Pancreas (tissue), 10 donors: Measurements from ENCODE around the gene VWF. TPM values are rescaled to one million over a fixed set of nuclear protein-coding genes. Genes with fewer than 3 reads are reported as not detected.

Source experiments
- ATAC-seq, 4 donors: fragments of 200-7000 bp; cut with Tn5 transposase; one replicate each; pipeline versions ENCODE4 v1.8.0 to v1.9.1; 2020; ENCODE audit warnings: mild to moderate bottlenecking in 4 of 4, moderate library complexity in 4 of 4
- DNase-seq, 6 donors: peaks; one replicate each; pipeline ENCODE4 v3.0.0-alpha.2; 2020
- FAIRE-seq: peaks from 2 replicates; lab custom pipeline; 2012; peaks lifted over from hg19 to GRCh38; lab: Jason Lieb, UNC
- H3K27ac ChIP-seq, 4 donors: fragments of 200-600 bp; sonication (generic); 1 replicate in 3 of 4; 2 replicates in 1 of 4; pipeline versions ENCODE4 v1.5.0 to v1.8.0; 2020
- H3K27me3 ChIP-seq, 4 donors: fragments of 200-600 bp; one replicate each; pipeline ENCODE4 v1.8.0; 2021
- H3K36me3 ChIP-seq, 3 donors: fragments of 200-600 bp; sonication (generic) in 1 of 3; one replicate each; pipeline versions ENCODE4 v1.5.0 to v1.8.0; 2020 to 2021
- H3K4me1 ChIP-seq, 3 donors: fragments of 200-600 bp; one replicate each; pipeline ENCODE4 v1.8.0; 2021
- H3K4me3 ChIP-seq, 4 donors: fragments of 200-600 bp; sonication (generic) in 2 of 4; one replicate each; pipeline versions ENCODE4 v1.5.0 to v1.8.0; 2020 to 2021
- H3K9me3 ChIP-seq, 4 donors: fragments of 200-600 bp; one replicate each; pipeline ENCODE4 v1.8.0; 2021
- WGBS, 2 donors: extraction: QIAGEN DNeasy Blood & Tissue Kit; methylation state at CpG; one replicate each; pipeline ENCODE4 v1.1.7; 2013; 5-methylcytosine and 5-hydroxymethylcytosine counted together
- intact Hi-C, 3 donors: fragments of 100-400 bp; cut with DNase I; formaldehyde crosslinking; loops; one replicate each; pipeline versions ENCODE4 v1.11.1 to v1.14.2; 2022
- polyA plus RNA-seq, 2 donors: library from polyadenylated mRNA; stranded (reverse); fragments of 200-250 nt; gene quantifications; one replicate each; pipeline ENCODE4 v1.2.3, GENCODE V29; 2013
- total RNA-seq, 6 donors: library from RNA; stranded (reverse); fragmentation: NEBNext Ultra II Directional in 4 of 6; extraction: Animal tissue kit (Norgen Biotek cat#: 25700) in 4 of 6; gene quantifications; one replicate each; pipeline versions ENCODE4 v1.2.1 to v1.2.4, GENCODE V29; 2021 to 2023
- TF ChIP-seq, protein P1 (sequence below), 4 donors: fragments of 200-600 bp; sonication (generic) in 3 of 4; IDR thresholded peaks; one replicate each; pipeline versions ENCODE4 v1.5.0 to v1.8.0; 2021; ENCODE audit warnings: antibody characterized with exemption in 4 of 4
- donor health status: healthy with polysubstance abuse.
- donor health status: DM: no; HTN: no; CAD: no; lungs with moderate emphysema.
- donor health status: DM: no; HTN: no; CAD: no.
- donor health status: control.
- donor health status: control.
- donor health status: Bipolar disorder and iron deficiency.
- donor health status: DM: yes; HTN: yes; CAD: no.
- donor health status: DM: no; HTN: no; CAD: no.
- donor health status: DM: no; HTN: no; CAD: no.
- donor health status: DM: yes; HTN: yes; CAD: no.

Gene VWF
- total and polyA plus RNA-seq, 8 donors: 15.9 to 53.1 (median 29.1) TPM

DNA sequence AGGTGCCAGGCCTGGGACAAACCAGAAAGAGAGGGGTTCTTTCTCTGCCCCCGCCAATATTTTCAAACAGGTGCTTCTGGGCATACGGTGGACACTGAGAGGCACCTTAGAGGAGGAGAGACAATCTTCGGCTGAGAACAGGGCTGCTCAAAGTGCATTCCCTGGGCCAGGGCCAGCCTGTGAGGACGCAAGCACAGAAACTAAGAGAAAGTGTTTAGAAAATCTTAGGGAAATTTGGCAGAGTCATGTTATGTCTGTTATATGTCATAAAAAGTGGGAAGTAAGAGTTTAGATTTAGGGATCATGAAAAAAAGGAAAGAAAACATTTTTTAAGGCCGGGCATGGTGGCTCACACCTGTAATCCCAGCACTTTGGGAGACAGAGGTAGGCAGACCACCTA, 83.7 kb downstream of the VWF start:
- H3K4me1 ChIP-seq: no peaks in the 10 kb centered on the region
- no peaks in the 10 kb centered on the region for H3K9me3 ChIP-seq
- no peaks in the 10 kb centered on the region for H3K27me3 ChIP-seq
- ATAC-seq: no peak
- TF ChIP-seq, protein P1, sequence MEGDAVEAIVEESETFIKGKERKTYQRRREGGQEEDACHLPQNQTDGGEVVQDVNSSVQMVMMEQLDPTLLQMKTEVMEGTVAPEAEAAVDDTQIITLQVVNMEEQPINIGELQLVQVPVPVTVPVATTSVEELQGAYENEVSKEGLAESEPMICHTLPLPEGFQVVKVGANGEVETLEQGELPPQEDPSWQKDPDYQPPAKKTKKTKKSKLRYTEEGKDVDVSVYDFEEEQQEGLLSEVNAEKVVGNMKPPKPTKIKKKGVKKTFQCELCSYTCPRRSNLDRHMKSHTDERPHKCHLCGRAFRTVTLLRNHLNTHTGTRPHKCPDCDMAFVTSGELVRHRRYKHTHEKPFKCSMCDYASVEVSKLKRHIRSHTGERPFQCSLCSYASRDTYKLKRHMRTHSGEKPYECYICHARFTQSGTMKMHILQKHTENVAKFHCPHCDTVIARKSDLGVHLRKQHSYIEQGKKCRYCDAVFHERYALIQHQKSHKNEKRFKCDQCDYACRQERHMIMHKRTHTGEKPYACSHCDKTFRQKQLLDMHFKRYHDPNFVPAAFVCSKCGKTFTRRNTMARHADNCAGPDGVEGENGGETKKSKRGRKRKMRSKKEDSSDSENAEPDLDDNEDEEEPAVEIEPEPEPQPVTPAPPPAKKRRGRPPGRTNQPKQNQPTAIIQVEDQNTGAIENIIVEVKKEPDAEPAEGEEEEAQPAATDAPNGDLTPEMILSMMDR (IDR thresholded peaks at IDR 0.05): no peak
- intact Hi-C loops: loop anchor here in 2 of 3 donors (5.0 to 10.0 kb wide), 2 partner anchors 54 to 56 kb away; no protein-coding TSS in a partner anchor
- H3K4me3 ChIP-seq: no peak overlapping the region
- WGBS, 2 donors: 48 to 57% methylated on average over 5 of the region's 5 CpGs
- FAIRE-seq: no peak
- H3K36me3 ChIP-seq: no peaks in the 10 kb centered on the region
- no peak for DNase-seq
- no peak overlapping the region for H3K27ac ChIP-seq

DNA sequence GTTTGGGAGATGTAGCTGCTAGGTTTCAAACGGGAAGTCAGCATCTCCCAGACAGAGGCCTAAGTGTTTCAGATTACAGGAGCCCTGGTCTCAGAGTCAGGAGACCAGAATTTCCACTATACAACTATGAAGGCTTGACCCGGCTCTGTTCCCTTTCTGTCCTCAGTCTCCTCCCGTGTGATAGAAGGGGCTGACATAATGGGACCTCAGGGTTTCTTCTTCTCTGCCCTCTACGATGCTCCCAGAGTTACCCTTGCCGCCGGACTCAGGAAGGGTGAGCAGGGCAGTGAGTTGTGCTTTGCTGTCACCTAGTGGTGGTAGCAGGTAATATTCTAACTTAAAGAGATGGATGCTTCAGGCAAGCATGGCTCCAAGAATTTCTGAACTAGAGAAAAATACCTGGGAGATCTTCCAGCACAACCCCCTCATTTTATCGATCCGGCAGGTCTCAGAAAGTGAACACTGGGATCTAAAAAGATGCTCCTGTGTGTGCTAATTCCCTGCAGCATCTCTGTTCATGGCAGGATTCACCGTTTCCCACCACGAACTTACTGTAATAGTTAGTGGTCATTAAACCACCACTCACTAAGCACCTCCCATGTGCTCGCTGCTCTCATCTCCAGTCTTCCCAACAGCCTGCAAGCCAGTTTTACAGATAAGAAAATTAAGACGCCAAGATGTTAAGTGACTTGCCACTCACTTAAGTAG, 84.4 kb downstream of the VWF start:
- ATAC-seq: peak; percentile 76 to 95 (median 90)
- Histone ChIP-seq H3K4me3 (no peak overlapping the region), H3K9me3 (no peaks in the 10 kb centered on the region), H3K36me3 (no peaks in the 10 kb centered on the region), H3K27ac (no peak overlapping the region), H3K4me1 (no peaks in the 10 kb centered on the region), H3K27me3 (no peaks in the 10 kb centered on the region)
- peak in 2 of 6 donors; percentile 39 to 53 for DNase-seq
- TF ChIP-seq, protein P1 (IDR thresholded peaks at IDR 0.05): peak; percentile 58 to 81 (median 80)
- 17 to 21% methylated on average over 12 of the region's 12 CpGs for WGBS, 2 donors
- intact Hi-C loops: loop anchor here in 2 of 3 donors (5.0 to 10.0 kb wide), 2 partner anchors 53 to 55 kb away; no protein-coding TSS in a partner anchor
- no peak for FAIRE-seq

DNA sequence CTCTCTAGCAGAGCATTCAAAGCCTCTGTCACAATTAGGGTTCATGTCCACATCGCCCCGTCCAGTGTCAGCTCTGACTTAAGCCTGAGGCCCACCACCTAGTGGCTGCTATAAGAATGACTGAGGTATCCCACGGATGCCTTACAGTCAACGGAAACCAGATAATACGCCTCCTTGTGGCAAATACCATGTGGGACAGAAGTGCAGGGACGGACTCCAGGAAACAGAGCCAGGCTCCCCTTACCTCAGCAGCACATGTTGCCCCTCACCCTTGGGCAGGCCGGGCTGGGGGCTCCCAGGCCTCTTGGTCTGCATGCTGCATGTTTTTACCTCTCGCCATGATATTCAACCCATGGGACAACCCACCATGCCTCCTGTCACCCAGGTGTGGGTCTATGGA, 86.3 kb downstream of the VWF start:
- H3K36me3 ChIP-seq: no peaks in the 10 kb centered on the region
- H3K4me3 ChIP-seq: no peak overlapping the region
- no peaks in the 10 kb centered on the region for H3K4me1 ChIP-seq
- H3K27me3 ChIP-seq: no peaks in the 10 kb centered on the region
- no peak overlapping the region for H3K27ac ChIP-seq
- peak; percentile 59 to 88 (median 82) for ATAC-seq
- 31 to 37% methylated on average over 8 of the region's 8 CpGs for WGBS, 2 donors
- DNase-seq: peak in 2 of 6 donors; percentile 39 to 51
- H3K9me3 ChIP-seq: no peaks in the 10 kb centered on the region
- FAIRE-seq: no peak
- intact Hi-C loops: no loop called here
- TF ChIP-seq, protein P1 (IDR thresholded peaks at IDR 0.05): peak; percentile 33 to 55 (median 47)

DNA sequence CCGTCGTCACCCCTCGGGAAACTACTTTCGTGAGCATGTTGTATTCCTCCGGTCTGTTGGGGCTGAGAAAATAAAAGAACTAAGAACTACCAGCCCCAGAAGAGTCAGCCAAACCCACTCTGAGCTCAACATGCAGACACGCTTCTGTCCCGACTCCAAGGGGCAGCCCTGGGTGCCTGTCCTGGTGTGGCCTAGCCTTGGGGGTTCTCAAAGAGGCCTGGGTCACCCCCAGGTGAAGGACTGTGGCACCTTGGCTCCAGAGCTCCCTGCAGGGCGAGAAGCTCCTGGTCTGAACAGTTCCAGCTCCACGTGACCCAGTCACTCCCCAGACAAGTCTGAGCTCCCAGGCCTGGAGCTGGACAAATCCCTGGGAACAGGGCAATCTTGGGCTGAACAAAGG, 87.0 kb downstream of the VWF start:
- intact Hi-C loops: no loop called here
- H3K36me3 ChIP-seq: no peaks in the 10 kb centered on the region
- no peaks in the 10 kb centered on the region for H3K9me3 ChIP-seq
- 65 to 83% methylated on average over 8 to 9 of the region's 9 CpGs for WGBS, 2 donors
- FAIRE-seq: no peak
- no peak overlapping the region for H3K4me3 ChIP-seq
- TF ChIP-seq, protein P1 (IDR thresholded peaks at IDR 0.05): no peak
- H3K4me1 ChIP-seq: no peaks in the 10 kb centered on the region
- no peak for ATAC-seq
- DNase-seq: no peak
- no peak overlapping the region for H3K27ac ChIP-seq
- no peaks in the 10 kb centered on the region for H3K27me3 ChIP-seq

DNA sequence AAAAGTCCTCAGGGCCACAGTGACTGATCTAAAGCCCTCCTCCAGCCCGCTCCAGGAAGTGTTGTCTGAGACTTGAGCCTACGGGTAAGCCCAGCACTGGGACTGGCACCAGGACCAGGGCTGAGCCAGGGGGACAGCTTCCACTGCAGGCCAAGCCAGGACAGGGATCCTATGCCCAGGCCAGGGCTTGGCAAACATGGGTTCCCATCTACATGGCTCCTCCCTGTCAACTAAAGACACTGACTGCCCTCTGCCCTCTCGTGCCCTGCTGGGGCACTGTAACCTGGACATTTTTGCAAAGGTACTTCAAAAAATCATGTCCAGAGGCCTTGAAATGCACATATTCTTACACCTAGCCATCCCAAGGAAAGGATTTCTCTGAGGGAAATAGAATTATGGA, 88.0 kb downstream of the VWF start:
- no peak overlapping the region for H3K27ac ChIP-seq
- TF ChIP-seq, protein P1 (IDR thresholded peaks at IDR 0.05): no peak
- H3K9me3 ChIP-seq: no peaks in the 10 kb centered on the region
- no peak for ATAC-seq
- H3K4me3 ChIP-seq: no peak overlapping the region
- intact Hi-C loops: no loop called here
- no peak for DNase-seq
- no peak for FAIRE-seq
- WGBS, 2 donors: 62 to 76% methylated on average over 3 of the region's 3 CpGs
- no peaks in the 10 kb centered on the region for H3K36me3 ChIP-seq
- no peaks in the 10 kb centered on the region for H3K27me3 ChIP-seq
- H3K4me1 ChIP-seq: no peaks in the 10 kb centered on the region
